GM23248 (cell line): ENCODE measurements around the gene VWA2. TPM values are rescaled to one million over a fixed set of nuclear protein-coding genes. Genes with fewer than 3 reads are reported as not detected.

Experiments used
- DNase-seq: peaks from one replicate; pipeline ENCODE4 v3.0.0-alpha.2; 2015
- H2AFZ ChIP-seq: fragments of 200-600 bp; sonication (generic); 2 replicates; pipeline ENCODE4 v1.6.1; 2016; ENCODE audit warnings: antibody characterized with exemption
- H3F3A ChIP-seq: fragments of 200-600 bp; sonication (generic); 2 replicates; pipeline ENCODE4 v1.6.1; 2016; ENCODE audit warnings: mild to moderate bottlenecking, antibody characterized with exemption, mixed run types; ENCODE audit not compliant: insufficient read depth
- H3K27ac ChIP-seq: fragments of 200-600 bp; sonication (generic); 2 replicates; pipeline ENCODE4 v1.5.1; 2016; ENCODE audit warnings: mild to moderate bottlenecking
- H3K27me3 ChIP-seq: fragments of 200-600 bp; sonication (generic); replicated peaks from 2 replicates; pipeline ENCODE4 v1.6.1; 2016; ENCODE audit warnings: mild to moderate bottlenecking; ENCODE audit not compliant: insufficient read depth
- H3K36me3 ChIP-seq: fragments of 200-600 bp; sonication (generic); 2 replicates; pipeline ENCODE4 v1.6.1; 2016; ENCODE audit warnings: low read depth, mild to moderate bottlenecking
- H3K4me1 ChIP-seq: fragments of 200-600 bp; sonication (generic); 2 replicates; pipeline ENCODE4 v1.6.1; 2016; ENCODE audit warnings: mild to moderate bottlenecking; ENCODE audit not compliant: insufficient read depth
- H3K4me2 ChIP-seq: fragments of 200-600 bp; sonication (generic); one replicate; pipeline ENCODE4 v1.6.1; 2016; ENCODE audit warnings: mild to moderate bottlenecking; ENCODE audit not compliant: unreplicated experiment
- H3K4me3 ChIP-seq: fragments of 200-600 bp; sonication (generic); 2 replicates; pipeline ENCODE4 v1.5.1; 2016; ENCODE audit warnings: mild to moderate bottlenecking
- H3K79me2 ChIP-seq: fragments of 200-600 bp; sonication (generic); 2 replicates; pipeline ENCODE4 v1.6.1; 2016; ENCODE audit warnings: mild to moderate bottlenecking; ENCODE audit not compliant: insufficient read depth
- H3K9ac ChIP-seq: fragments of 200-600 bp; sonication (generic); 2 replicates; pipeline ENCODE4 v1.6.1; 2016; ENCODE audit warnings: mild to moderate bottlenecking
- H3K9me2 ChIP-seq: fragments of 200-600 bp; sonication (generic); 2 replicates; pipeline ENCODE4 v1.6.1; 2016; ENCODE audit warnings: mixed run types, mild to moderate bottlenecking, moderate library complexity; ENCODE audit not compliant: insufficient read depth
- H3K9me3 ChIP-seq: fragments of 200-600 bp; sonication (generic); one replicate; pipeline ENCODE4 v1.6.1; 2017; ENCODE audit warnings: low read depth
- H4K20me1 ChIP-seq: fragments of 200-600 bp; sonication (generic); 2 replicates; pipeline ENCODE4 v1.6.0; 2016; ENCODE audit not compliant: insufficient read depth
- EZH2 ChIP-seq: fragments of 200-600 bp; sonication (generic); IDR thresholded peaks from 2 replicates; pipeline ENCODE4 v1.6.1; 2018; ENCODE audit warnings: antibody characterized with exemption, mild to moderate bottlenecking; ENCODE audit not compliant: insufficient read depth, poor library complexity, severe bottlenecking
- EZH2phosphoT487 ChIP-seq: fragments of 200-600 bp; sonication (generic); IDR thresholded peaks from 2 replicates; pipeline ENCODE4 v1.6.1; 2018; ENCODE audit warnings: antibody characterized with exemption, moderate library complexity, mild to moderate bottlenecking, low read depth; ENCODE audit not compliant: insufficient read depth
- WGBS, 2 experiments: methylation state at CpG; one replicate each; pipeline ENCODE4 v1.1.6; 2015 to 2017; ENCODE audit warnings: low lambda C conversion rate in 2 of 2, low coverage in 1 of 2; ENCODE audit errors: missing lambda C conversion rate in 2 of 2; 5-methylcytosine and 5-hydroxymethylcytosine counted together
- in situ Hi-C: fragments of 300-500 bp; cut with MboI; formaldehyde crosslinking; loops from 2 replicates; pipeline ENCODE4 v1.15.0; 2020
- polyA plus RNA-seq: library from polyadenylated mRNA; unstranded; fragments of >200 nt; fragmentation: Nextera tagmentation; extraction: Ambion mirVana; gene quantifications from 2 replicates; pipeline ENCODE4 v1.2.1, GENCODE V29; 2016
- total RNA-seq: library from RNA; depleted of rRNA; stranded (reverse); fragments of >200 nt; shearing (Covaris generic); gene quantifications from 2 replicates; pipeline ENCODE4 v1.2.3, GENCODE V29; 2014; rRNA removed

The VWA2 gene, protein sequence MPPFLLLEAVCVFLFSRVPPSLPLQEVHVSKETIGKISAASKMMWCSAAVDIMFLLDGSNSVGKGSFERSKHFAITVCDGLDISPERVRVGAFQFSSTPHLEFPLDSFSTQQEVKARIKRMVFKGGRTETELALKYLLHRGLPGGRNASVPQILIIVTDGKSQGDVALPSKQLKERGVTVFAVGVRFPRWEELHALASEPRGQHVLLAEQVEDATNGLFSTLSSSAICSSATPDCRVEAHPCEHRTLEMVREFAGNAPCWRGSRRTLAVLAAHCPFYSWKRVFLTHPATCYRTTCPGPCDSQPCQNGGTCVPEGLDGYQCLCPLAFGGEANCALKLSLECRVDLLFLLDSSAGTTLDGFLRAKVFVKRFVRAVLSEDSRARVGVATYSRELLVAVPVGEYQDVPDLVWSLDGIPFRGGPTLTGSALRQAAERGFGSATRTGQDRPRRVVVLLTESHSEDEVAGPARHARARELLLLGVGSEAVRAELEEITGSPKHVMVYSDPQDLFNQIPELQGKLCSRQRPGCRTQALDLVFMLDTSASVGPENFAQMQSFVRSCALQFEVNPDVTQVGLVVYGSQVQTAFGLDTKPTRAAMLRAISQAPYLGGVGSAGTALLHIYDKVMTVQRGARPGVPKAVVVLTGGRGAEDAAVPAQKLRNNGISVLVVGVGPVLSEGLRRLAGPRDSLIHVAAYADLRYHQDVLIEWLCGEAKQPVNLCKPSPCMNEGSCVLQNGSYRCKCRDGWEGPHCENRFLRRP
- not detected in 2 replicates for total RNA-seq
- not detected in 2 replicates for polyA plus RNA-seq

DNA sequence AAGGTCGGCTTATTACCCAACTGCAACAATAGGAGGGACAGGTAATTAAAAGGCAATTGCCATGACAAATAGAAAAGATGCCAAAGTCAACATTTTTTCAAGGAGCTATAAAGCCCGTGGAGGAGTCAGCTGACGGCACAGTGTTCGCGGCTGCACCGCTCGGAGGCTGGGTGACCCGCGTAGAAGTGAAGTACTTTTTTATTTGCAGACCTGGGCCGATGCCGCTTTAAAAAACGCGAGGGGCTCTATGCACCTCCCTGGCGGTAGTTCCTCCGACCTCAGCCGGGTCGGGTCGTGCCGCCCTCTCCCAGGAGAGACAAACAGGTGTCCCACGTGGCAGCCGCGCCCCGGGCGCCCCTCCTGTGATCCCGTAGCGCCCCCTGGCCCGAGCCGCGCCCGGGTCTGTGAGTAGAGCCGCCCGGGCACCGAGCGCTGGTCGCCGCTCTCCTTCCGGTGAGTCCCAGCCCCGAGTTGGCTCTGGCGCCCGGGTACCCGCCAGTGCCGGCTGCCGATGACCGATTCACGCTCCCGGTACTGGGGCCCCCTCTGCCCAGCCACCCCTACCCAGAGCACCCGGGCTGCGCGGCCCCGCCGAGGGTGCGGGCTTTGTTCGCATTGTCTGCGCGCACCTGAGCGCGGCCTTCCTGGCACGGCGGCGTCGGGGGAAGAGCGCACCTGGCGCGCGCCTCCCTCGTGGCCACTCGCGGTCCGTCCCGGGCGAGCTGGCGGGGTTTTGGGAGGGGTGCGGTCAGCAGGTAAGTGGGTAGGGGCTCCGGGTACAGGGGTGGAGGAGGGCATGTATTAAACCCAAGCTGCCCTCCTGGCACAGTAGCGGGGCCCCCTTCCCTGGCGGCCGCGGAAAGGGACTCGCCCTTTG is at the start of gene VWA2:
Gene VWA2, plus strand, starts transcription at position 138 of the 877 bp plus-strand sequence. CDS start 9,460 bp downstream, outside the sequence.
- H3K27ac ChIP-seq: no peak within 1 kb of the TSS
- H3K4me3 ChIP-seq: no peak within 1 kb of the TSS
- H3K79me2 ChIP-seq: no peaks in the 10 kb centered on the region
- H3K4me2 ChIP-seq: no peak within 1 kb of the TSS
- no peak for DNase-seq
- in situ Hi-C loops: no loop called here
- H3K9me3 ChIP-seq: no peaks in the 10 kb centered on the region
- no peak within 1 kb of the TSS for H3K9ac ChIP-seq
- H3K27me3 ChIP-seq: peaks cover 84% of the 10 kb centered on the region
- H3K9me2 ChIP-seq: no peaks in the 10 kb centered on the region
- 0 out of 2 replicates have a peak, but pooled peaks have one; percentile 18 for TF ChIP-seq EZH2phosphoT487
- TF ChIP-seq EZH2: no peak
- H3K36me3 ChIP-seq: no peaks in the 10 kb centered on the region
- H2AFZ ChIP-seq: no peak within 1 kb of the TSS
- H3F3A ChIP-seq: no peaks in the 10 kb centered on the region
- H3K4me1 ChIP-seq: no peaks in the 10 kb centered on the region
- 12 to 14% methylated on average over 64 to 72 of the region's 79 CpGs for WGBS, 2 experiments
- H4K20me1 ChIP-seq: no peaks in the 10 kb centered on the region

DNA sequence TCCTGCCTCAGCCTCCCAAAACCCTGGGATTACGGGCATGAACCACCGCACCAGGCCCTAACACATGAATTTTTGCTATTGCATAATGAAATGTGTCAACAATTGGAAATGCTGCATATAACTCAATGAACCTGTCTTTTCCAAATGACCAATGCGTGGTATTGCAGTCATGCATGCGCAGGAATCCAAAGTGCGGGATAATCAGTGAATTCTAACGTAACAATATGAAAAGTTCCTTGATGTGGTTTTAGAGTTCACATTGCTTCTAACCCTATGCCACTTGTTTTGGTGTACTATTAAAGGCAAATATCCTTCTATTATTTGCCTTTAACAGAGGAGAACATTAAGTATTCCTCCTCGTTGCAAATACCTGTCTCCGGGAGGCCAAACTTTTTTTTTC is 49.4 kb upstream of the VWA2 start:
- Histone ChIP-seq H3F3A (no peaks in the 10 kb centered on the region), H3K9me2 (peaks cover 3% of the 10 kb centered on the region; the same call in 1 of the 2 replicates), H3K27me3 (0 out of 2 replicates have a peak, but pooled peaks cover 9% of the 10 kb centered on the region), H3K9me3 (no peaks in the 10 kb centered on the region), H3K4me1 (no peaks in the 10 kb centered on the region), H2AFZ (no peak overlapping the region), H3K4me2 (no peak overlapping the region), H3K4me3 (no peak overlapping the region), H3K9ac (no peak overlapping the region), H3K27ac (no peak overlapping the region), H3K79me2 (no peaks in the 10 kb centered on the region), H3K36me3 (no peaks in the 10 kb centered on the region), H4K20me1 (no peaks in the 10 kb centered on the region)
- TF ChIP-seq EZH2: no peak
- no peak for TF ChIP-seq EZH2phosphoT487
- DNase-seq: no peak
- in situ Hi-C loops: no loop called here
- WGBS, 2 experiments: 77 to 78% methylated on average over 8 of the region's 8 CpGs

DNA sequence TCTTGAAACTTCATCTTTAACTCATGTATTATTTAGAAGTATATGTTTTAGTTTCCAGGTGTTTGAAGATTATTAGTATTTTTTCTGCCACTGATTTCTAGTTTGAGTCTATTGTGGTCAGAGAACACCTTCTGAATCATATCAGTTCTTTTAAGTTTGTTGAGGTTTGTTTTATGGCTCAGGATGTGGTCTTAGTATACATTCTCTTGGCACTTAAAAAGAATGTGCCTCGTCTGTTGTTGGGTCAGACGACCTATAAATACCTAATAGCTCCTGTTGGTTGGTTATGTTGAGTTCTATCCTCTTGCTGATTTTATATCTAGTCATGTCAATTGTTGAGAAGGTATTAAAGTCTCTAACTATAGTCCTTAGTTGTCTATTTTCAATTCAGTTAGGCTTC is 44.0 kb upstream of the VWA2 start:
- H3K9ac ChIP-seq: no peak overlapping the region
- no peak overlapping the region for H2AFZ ChIP-seq
- H3K4me2 ChIP-seq: no peak overlapping the region
- H4K20me1 ChIP-seq: no peaks in the 10 kb centered on the region
- no peaks in the 10 kb centered on the region for H3K9me3 ChIP-seq
- H3K79me2 ChIP-seq: no peaks in the 10 kb centered on the region
- no peaks in the 10 kb centered on the region for H3K9me2 ChIP-seq
- TF ChIP-seq EZH2phosphoT487 (no peak), EZH2 (no peak)
- 57 to 64% methylated on average over 2 of the region's 2 CpGs for WGBS, 2 experiments
- H3K36me3 ChIP-seq: no peaks in the 10 kb centered on the region
- peaks cover 31% of the 10 kb centered on the region for H3K27me3 ChIP-seq
- no peak for DNase-seq
- H3K4me3 ChIP-seq: no peak overlapping the region
- no peak overlapping the region for H3K27ac ChIP-seq
- no peaks in the 10 kb centered on the region for H3K4me1 ChIP-seq
- in situ Hi-C loops: no loop called here
- no peaks in the 10 kb centered on the region for H3F3A ChIP-seq

DNA sequence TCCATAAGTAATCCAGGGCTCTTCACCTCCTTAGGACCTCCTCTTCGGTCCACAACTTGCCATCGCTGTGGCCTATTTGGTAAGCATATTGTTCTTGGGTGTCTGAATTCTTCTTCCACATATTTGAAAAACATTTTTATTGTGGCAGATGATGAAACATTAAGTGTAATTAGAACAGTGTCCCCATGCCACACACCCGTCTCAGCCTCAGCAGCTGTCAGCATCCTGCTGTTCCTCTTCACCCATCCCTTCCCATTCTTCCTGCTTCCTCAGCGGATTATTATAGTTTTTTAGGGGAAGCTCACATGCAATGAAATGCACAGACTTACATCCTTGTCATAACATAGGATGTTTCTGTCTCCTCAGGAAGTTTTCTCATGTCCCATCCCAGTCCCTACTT is 39.8 kb upstream of the VWA2 start:
- Histone ChIP-seq H3K36me3 (no peaks in the 10 kb centered on the region), H3K27me3 (peaks cover 30% of the 10 kb centered on the region), H3F3A (no peaks in the 10 kb centered on the region), H3K9me3 (no peaks in the 10 kb centered on the region), H3K4me1 (no peaks in the 10 kb centered on the region), H3K9me2 (no peaks in the 10 kb centered on the region), H4K20me1 (no peaks in the 10 kb centered on the region), H3K79me2 (no peaks in the 10 kb centered on the region), H3K4me3 (no peak overlapping the region), H3K27ac (no peak overlapping the region), H2AFZ (no peak overlapping the region), H3K4me2 (no peak overlapping the region), H3K9ac (no peak overlapping the region)
- in situ Hi-C loops: no loop called here
- DNase-seq: no peak
- WGBS, 2 experiments: 59 to 60% methylated on average over 4 of the region's 4 CpGs
- TF ChIP-seq EZH2: no peak
- TF ChIP-seq EZH2phosphoT487: no peak
